HG02571 (cell line): ENCODE measurements around the gene KCNAB2.

Experiments
- ATAC-seq: cut with Tn5 transposase; IDR thresholded peaks from one replicate; pipeline ENCODE4 v1.9.1; 2021; ENCODE audit warnings: mild to moderate bottlenecking, moderate library complexity; ENCODE audit not compliant: unreplicated experiment

KCNAB2 gene

DNA sequence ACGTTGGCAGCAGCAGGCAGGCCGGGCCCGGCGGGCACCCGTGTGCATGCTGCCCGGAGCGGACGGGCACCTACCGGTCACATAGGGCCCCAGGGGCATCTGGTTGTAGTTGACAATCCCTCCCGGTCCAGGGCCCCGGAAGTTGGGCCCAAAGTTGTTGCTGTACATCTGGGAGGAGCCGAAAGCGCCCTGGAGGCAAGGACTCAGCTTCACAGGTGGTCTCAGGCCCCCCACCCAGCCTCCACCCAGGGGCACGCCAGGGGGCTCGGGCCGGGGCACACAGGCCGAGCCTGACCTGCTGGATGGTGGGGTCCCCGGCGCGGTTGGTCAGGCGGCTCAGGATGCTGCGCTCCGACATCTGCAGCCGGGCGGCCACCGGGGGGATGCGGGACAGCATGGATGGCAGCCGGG is 60.6 kb downstream of the KCNAB2 start:
- no peak for ATAC-seq

DNA sequence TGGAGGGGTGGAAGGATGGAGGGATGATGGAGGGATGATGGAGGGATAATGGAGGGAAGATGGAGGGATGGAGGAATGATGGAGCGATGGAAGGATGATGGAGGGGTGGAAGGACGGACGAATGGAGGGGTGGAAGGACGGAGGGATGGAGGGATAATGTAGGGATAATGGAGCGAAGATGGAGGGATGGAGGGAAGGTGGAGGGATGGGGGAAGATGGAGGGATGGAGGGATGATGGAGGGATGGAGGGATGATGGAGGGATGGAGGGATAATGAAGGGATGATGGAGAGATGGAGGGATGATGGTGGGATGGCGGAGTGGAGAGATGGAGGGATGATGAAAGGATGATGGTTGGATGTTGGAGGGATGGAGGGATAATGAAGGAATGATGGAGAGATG is 61.3 kb downstream of the KCNAB2 start:
- no peak for ATAC-seq

- no peak for ATAC-seq
These were observed 62.0 kb downstream of the KCNAB2 start for GRCh38 chr1:6107409-6108356.

GRCh38 chr1:6108476-6108875 is 62.8 kb downstream of the KCNAB2 start:
- no peak for ATAC-seq

DNA sequence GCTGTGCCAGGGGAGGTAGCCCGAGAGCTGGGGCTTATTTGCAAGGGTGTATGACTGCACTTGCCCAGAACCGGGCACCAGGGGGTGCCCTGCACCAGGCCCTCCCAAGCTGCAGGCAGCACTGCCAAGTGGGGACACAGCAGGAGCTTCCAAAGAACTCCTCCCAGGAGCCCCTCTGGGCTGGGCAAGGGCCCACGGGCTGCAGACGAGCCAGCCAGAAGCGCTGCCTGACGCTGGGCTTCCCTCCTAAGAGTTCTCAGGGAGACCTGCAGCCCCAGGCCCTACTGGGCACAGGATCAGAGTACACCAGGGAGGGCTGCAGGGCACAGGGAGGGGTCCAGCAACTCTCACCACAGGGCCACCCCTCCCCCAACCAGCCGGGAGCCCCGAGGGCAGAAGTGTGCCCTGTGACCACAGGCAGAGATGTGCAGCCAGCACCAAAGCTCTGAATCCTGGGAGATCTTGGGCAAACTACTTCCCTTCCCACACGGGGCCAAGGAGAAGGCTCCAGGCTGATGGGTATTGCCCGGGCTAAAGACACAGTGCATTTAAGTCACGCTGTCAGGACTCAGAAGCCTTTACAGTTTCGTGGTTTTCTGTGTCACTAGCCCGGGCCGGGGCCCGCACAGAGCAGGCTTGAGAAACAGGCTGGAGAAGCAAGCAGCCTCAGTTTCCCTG is 63.4 kb downstream of the KCNAB2 start:
- ATAC-seq, result no peak

- ATAC-seq, result no peak
These were observed 64.0 kb downstream of the KCNAB2 start for GRCh38 chr1:6109688-6110087.

GRCh38 chr1:6110326-6110725 is 64.6 kb downstream of the KCNAB2 start:
- no peak for ATAC-seq

DNA sequence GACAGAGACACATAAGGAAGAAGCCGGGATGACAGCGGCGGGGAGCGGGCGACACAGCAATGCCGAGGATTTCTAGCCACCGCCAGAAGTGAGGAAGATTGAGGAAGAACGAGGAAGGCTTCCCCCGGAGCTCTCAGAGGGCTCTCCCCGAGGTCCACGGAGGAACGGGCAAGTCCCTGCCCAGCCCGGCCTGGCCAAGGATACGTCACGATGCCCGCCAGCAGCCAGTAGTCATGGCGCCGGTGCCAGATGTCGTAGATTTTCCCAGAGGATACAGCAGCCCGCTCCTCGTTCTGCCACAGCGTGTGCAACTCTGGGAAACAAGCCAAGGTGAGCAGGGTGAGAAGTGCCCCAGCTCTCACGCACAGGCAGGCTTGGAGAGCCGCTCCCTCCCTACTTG is 65.9 kb downstream of the KCNAB2 start:
- ATAC-seq, result no peak

GRCh38 chr1:6111991-6112689 is 66.5 kb downstream of the KCNAB2 start:
- no peak for ATAC-seq

- no peak for ATAC-seq
These were observed 67.0 kb downstream of the KCNAB2 start for GRCh38 chr1:6112690-6113005.

DNA sequence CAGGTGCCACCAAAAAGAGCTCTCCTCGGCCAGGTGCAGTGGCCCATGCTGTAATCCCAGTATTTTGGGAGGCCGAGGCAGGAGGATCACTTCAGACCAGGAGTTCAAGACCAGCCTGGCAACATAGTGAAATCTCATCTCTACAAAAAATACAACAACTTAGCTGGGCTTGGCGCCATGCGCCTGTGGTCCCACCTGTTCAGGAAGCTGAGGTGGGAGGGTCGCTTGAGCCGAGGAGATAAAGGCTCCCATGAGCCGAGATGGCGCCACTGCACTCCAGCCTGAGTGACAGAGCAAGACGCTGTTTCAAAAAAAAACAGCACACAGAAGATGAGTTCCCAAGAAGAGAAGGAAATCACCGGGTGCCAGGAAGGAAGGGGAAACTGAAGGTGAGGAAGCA is 67.4 kb downstream of the KCNAB2 start:
- ATAC-seq, result no peak

DNA sequence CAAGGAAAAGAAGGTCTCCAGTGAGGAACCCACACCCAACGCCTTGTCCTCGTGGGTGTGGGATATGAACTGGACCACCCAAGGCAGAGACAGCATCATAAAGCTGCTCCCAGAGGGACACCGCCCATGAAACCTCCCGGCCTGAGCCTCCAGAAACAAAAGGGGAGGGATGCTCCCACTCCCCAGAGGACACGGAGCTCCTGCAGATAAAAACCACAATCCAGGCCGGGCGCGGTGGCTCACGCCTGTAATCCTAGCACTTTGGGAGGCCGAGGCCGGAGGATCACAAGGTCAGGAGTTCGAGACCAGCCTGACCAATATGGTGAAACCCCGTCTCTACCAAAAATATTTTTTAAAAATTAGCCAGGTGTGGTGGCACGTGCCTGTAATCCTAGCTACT is 68.1 kb downstream of the KCNAB2 start:
- ATAC-seq, result no peak

- ATAC-seq, result no peak
These were observed 70.4 kb downstream of the KCNAB2 start for GRCh38 chr1:6116137-6116536.

GRCh38 chr1:6117064-6117463 is 71.4 kb downstream of the KCNAB2 start:
- ATAC-seq, result no peak

- no peak for ATAC-seq
These were observed 71.9 kb downstream of the KCNAB2 start for GRCh38 chr1:6117624-6118023.

- ATAC-seq, result no peak
These were observed 72.7 kb downstream of the KCNAB2 start for GRCh38 chr1:6118415-6118814.

DNA sequence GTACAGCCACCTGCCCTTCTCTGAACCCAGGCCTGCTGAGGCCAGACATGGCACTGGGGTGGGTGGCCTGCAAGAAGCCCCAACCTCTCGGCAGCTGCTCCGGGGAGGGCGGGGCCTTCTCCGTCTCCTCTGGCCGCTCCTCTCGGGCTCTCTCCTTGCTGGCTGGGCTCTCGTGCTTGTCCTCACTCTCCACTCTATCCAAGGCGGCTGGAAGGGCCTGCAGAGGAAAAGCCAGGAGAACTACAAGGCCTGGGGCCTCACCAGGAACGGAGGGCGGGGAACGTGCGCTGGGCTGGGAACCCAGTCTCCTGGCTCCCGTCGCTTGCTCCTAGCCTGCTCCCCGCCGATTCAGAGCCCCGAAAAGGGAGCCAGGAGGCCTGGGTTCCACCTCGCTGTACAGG is 75.3 kb downstream of the KCNAB2 start:
- no peak for ATAC-seq

GRCh38 chr1:6121651-6122370 is 76.1 kb downstream of the KCNAB2 start:
- ATAC-seq, result no peak

DNA sequence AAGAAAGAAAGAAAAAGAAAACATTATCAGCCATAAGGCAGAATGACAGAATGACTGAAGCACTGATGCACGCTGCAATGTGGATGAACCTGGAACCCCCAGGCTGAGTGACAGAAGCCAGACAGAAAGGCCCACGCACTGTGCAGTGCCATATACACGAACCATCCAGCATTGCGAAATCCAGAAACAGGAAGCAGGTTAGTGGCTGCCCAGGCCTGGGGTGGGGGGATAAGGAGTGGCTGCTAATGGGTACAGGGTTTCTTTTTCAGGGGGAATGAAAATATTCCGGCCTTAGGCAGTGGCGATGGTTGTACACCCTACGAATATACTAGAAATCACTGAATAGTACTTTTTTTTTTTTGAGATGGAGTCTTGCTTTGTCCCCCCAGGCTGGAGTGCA is 77.4 kb downstream of the KCNAB2 start:
- no peak for ATAC-seq

DNA sequence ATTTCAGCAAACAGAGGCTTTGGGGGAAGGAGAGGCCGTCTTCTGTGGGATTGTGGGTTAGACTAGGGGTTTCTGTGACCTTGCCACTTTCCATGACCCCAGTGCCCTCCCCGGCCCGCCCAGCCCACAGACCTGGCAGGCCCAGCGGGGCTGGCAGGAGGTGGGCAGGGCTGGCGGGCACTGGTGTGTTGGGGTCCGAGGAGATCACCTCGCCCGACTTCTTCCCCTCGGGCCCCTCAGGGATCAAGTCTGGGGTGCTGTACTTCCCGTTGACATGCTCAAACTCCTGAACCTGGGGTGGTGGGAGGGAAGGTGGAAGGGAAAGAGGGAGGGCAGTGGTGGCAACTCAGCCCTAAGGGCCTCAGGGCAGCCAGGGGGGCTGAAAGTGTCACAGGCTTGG is 78.1 kb downstream of the KCNAB2 start:
- no peak for ATAC-seq

- ATAC-seq, result no peak
These were observed 78.7 kb downstream of the KCNAB2 start for GRCh38 chr1:6124341-6124740.
